ENCODE measurements around the gene RBSN. TPM values are rescaled to one million over a fixed set of nuclear protein-coding genes. Genes with fewer than 3 reads are reported as not detected.

RBSN gene
- total and polyA plus RNA-seq, 2 experiments from 2014 or later, result 10.6 to 26.5 TPM

DNA sequence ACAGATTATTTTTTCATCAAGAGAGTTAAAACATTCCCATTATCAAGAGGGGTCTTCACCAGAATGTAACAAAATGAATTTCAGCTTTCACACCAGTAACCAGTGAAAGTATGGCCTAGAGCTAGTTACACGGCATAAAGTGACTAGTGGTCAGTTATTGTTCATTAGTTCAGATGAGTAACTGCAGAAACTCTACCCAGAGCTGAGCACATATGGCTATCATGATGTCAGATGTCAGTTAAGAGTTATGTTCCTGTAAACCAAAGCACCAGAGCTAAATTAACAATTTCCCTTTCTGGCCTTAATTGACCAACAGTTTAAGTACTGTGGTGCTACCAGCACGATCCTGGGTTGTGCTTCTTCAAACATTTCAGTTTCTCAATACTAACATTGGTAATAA, 27.2 kb downstream of the RBSN start (continued):
- TF ChIP-seq, protein P1, sequence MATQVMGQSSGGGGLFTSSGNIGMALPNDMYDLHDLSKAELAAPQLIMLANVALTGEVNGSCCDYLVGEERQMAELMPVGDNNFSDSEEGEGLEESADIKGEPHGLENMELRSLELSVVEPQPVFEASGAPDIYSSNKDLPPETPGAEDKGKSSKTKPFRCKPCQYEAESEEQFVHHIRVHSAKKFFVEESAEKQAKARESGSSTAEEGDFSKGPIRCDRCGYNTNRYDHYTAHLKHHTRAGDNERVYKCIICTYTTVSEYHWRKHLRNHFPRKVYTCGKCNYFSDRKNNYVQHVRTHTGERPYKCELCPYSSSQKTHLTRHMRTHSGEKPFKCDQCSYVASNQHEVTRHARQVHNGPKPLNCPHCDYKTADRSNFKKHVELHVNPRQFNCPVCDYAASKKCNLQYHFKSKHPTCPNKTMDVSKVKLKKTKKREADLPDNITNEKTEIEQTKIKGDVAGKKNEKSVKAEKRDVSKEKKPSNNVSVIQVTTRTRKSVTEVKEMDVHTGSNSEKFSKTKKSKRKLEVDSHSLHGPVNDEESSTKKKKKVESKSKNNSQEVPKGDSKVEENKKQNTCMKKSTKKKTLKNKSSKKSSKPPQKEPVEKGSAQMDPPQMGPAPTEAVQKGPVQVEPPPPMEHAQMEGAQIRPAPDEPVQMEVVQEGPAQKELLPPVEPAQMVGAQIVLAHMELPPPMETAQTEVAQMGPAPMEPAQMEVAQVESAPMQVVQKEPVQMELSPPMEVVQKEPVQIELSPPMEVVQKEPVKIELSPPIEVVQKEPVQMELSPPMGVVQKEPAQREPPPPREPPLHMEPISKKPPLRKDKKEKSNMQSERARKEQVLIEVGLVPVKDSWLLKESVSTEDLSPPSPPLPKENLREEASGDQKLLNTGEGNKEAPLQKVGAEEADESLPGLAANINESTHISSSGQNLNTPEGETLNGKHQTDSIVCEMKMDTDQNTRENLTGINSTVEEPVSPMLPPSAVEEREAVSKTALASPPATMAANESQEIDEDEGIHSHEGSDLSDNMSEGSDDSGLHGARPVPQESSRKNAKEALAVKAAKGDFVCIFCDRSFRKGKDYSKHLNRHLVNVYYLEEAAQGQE (IDR thresholded peaks at IDR 0.05; ENCODE audit: unreplicated experiment), result no peak
- TF ChIP-seq POLR2AphosphoS5 (IDR thresholded peaks at IDR 0.05; ENCODE audit: low read depth), result no peak
- TF ChIP-seq, protein P2, sequence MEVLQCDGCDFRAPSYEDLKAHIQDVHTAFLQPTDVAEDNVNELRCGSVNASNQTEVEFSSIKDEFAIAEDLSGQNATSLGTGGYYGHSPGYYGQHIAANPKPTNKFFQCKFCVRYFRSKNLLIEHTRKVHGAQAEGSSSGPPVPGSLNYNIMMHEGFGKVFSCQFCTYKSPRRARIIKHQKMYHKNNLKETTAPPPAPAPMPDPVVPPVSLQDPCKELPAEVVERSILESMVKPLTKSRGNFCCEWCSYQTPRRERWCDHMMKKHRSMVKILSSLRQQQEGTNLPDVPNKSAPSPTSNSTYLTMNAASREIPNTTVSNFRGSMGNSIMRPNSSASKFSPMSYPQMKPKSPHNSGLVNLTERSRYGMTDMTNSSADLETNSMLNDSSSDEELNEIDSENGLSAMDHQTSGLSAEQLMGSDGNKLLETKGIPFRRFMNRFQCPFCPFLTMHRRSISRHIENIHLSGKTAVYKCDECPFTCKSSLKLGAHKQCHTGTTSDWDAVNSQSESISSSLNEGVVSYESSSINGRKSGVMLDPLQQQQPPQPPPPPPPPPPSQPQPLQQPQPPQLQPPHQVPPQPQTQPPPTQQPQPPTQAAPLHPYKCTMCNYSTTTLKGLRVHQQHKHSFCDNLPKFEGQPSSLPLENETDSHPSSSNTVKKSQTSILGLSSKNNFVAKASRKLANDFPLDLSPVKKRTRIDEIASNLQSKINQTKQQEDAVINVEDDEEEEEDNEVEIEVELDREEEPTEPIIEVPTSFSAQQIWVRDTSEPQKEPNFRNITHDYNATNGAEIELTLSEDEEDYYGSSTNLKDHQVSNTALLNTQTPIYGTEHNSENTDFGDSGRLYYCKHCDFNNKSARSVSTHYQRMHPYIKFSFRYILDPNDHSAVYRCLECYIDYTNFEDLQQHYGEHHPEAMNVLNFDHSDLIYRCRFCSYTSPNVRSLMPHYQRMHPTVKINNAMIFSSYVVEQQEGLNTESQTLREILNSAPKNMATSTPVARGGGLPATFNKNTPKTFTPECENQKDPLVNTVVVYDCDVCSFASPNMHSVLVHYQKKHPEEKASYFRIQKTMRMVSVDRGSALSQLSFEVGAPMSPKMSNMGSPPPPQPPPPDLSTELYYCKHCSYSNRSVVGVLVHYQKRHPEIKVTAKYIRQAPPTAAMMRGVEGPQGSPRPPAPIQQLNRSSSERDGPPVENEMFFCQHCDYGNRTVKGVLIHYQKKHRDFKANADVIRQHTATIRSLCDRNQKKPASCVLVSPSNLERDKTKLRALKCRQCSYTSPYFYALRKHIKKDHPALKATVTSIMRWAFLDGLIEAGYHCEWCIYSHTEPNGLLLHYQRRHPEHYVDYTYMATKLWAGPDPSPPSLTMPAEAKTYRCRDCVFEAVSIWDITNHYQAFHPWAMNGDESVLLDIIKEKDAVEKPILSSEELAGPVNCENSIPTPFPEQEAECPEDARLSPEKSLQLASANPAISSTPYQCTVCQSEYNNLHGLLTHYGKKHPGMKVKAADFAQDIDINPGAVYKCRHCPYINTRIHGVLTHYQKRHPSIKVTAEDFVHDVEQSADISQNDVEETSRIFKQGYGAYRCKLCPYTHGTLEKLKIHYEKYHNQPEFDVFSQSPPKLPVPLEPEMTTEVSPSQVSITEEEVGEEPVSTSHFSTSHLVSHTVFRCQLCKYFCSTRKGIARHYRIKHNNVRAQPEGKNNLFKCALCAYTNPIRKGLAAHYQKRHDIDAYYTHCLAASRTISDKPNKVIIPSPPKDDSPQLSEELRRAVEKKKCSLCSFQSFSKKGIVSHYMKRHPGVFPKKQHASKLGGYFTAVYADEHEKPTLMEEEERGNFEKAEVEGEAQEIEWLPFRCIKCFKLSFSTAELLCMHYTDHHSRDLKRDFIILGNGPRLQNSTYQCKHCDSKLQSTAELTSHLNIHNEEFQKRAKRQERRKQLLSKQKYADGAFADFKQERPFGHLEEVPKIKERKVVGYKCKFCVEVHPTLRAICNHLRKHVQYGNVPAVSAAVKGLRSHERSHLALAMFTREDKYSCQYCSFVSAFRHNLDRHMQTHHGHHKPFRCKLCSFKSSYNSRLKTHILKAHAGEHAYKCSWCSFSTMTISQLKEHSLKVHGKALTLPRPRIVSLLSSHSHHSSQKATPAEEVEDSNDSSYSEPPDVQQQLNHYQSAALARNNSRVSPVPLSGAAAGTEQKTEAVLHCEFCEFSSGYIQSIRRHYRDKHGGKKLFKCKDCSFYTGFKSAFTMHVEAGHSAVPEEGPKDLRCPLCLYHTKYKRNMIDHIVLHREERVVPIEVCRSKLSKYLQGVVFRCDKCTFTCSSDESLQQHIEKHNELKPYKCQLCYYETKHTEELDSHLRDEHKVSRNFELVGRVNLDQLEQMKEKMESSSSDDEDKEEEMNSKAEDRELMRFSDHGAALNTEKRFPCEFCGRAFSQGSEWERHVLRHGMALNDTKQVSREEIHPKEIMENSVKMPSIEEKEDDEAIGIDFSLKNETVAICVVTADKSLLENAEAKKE (CRISPR knock-in tag; IDR thresholded peaks at IDR 0.05), result no peak
- TF ChIP-seq CREB1 (CRISPR knock-in tag; IDR thresholded peaks at IDR 0.05; ENCODE audit: low read depth), result no peak

DNA sequence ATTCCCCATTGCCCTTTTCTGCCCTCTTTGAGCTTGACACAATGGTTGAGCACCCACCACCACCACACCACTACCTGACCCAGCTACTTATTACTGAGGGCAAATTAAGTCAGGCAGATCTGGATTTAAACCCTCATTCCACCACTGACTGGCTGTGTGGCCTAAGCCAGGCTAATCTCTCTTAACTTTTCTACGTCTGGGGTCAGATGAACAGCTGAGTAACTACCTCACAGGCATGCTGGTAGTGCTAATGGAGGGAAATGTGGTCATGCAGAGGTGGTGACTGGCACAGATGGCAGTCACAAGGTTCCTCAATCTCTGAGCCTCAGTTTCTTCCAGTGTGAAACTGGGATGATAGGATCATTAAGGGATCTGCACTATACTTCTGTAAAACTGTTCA, 29.5 kb downstream of the RBSN start:
- H3K4me1 Mint-ChIP-seq, result peaks cover 2% of the 10 kb centered on the region; the same call in 1 of the 3 replicates
- Histone ChIP-seq H3F3A (replicated peaks; ENCODE audit: low read depth) (no peaks in the 10 kb centered on the region), H3K4me3 (no peak overlapping the region), H3K36me3 (ENCODE audit: insufficient read depth) (no peaks in the 10 kb centered on the region), H3K27me3 (ENCODE audit: insufficient read depth) (no peaks in the 10 kb centered on the region), H2AFZ (no peak overlapping the region), H3K4me1 (ENCODE audit: insufficient read depth) (no peaks in the 10 kb centered on the region), H3K4me2 (no peak overlapping the region), H3K9me2 (ENCODE audit: insufficient read depth) (no peaks in the 10 kb centered on the region), H4K20me1 (replicated peaks; ENCODE audit: insufficient read depth) (0 out of 2 replicates have a peak, but pooled peaks cover 3% of the 10 kb centered on the region), H3K27ac (ENCODE audit: low read depth) (no peak overlapping the region), H3K79me2 (replicated peaks; ENCODE audit: insufficient read depth) (peaks cover 5% of the 10 kb centered on the region)
- H3K27me3 Mint-ChIP-seq (ENCODE audit: insufficient read depth, low read depth, poor library complexity), result peaks cover 14% of the 10 kb centered on the region
- H3K4me3 Mint-ChIP-seq, result no peak overlapping the region
- no peaks in the 10 kb centered on the region for H3K9me3 Mint-ChIP-seq
- DNase-seq (ENCODE audit: low spot score), result no peak
- peaks cover 5% of the 10 kb centered on the region; the same call in 2 of the 3 replicates for H3K36me3 Mint-ChIP-seq (ENCODE audit: low read depth)
- H3K27ac Mint-ChIP-seq, result no peak overlapping the region
- TF ChIP-seq, protein P2 (CRISPR knock-in tag; IDR thresholded peaks at IDR 0.05), result no peak
- no peak for ATAC-seq

Measured in GM23338 (cell line).